Measurements from ENCODE around the gene CCDC171.

- TF ChIP-seq, protein P1, sequence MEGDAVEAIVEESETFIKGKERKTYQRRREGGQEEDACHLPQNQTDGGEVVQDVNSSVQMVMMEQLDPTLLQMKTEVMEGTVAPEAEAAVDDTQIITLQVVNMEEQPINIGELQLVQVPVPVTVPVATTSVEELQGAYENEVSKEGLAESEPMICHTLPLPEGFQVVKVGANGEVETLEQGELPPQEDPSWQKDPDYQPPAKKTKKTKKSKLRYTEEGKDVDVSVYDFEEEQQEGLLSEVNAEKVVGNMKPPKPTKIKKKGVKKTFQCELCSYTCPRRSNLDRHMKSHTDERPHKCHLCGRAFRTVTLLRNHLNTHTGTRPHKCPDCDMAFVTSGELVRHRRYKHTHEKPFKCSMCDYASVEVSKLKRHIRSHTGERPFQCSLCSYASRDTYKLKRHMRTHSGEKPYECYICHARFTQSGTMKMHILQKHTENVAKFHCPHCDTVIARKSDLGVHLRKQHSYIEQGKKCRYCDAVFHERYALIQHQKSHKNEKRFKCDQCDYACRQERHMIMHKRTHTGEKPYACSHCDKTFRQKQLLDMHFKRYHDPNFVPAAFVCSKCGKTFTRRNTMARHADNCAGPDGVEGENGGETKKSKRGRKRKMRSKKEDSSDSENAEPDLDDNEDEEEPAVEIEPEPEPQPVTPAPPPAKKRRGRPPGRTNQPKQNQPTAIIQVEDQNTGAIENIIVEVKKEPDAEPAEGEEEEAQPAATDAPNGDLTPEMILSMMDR (IDR thresholded peaks at IDR 0.05; ENCODE audit: low read depth, low read length), result no peak
- no peak for TF ChIP-seq EZH2phosphoT487 (IDR thresholded peaks at IDR 0.05; ENCODE audit: low read depth)
Observed at GRCh38 chr9:15718423-15718822, 165.6 kb downstream of the CCDC171 start.
